Measurements from ENCODE around the gene GARRE1.

Gene GARRE1

GRCh38 chr19:34300380-34300779, 46.0 kb downstream of the GARRE1 start:
- DNase-seq: no peak

- DNase-seq: no peak
These were observed 46.6 kb downstream of the GARRE1 start for GRCh38 chr19:34300962-34301361.
